C4-2B (cell line): ENCODE measurements around the gene TRIM14.
"Not testable (repeated sequence)": the region's sequence is repeated elsewhere in the genome, so short reads cannot be mapped to it uniquely, and the experiment has no call there.

Experiments
- H3K27ac ChIP-seq: fragments of 450-650 bp; 2 replicates; pipeline ENCODE4 v1.5.1; 2017
- CTCF ChIP-seq: fragments of 450-650 bp; conservative IDR thresholded peaks from 2 replicates; pipeline ENCODE4 v1.5.1; 2017; ENCODE audit warnings: mild to moderate bottlenecking
- ZFX ChIP-seq: fragments of 450-650 bp; IDR thresholded peaks from 2 replicates; pipeline ENCODE4 v1.6.1; 2017

Gene TRIM14

GRCh38 chr9:98095401-98095800 is 23.6 kb downstream of the TRIM14 start:
- no peak overlapping the region for H3K27ac ChIP-seq
- no peak for TF ChIP-seq CTCF
- no peak for TF ChIP-seq ZFX

- TF ChIP-seq CTCF (no peak), ZFX (no peak)
- no peak overlapping the region for H3K27ac ChIP-seq
Observed at GRCh38 chr9:98094851-98095250, 24.2 kb downstream of the TRIM14 start.

GRCh38 chr9:98094316-98094715 is 24.7 kb downstream of the TRIM14 start:
- TF ChIP-seq ZFX = no peak
- no peak for TF ChIP-seq CTCF
- no peak overlapping the region for H3K27ac ChIP-seq

GRCh38 chr9:98092613-98092931 is 26.4 kb downstream of the TRIM14 start:
- no peak overlapping the region for H3K27ac ChIP-seq
- no peak for TF ChIP-seq ZFX

GRCh38 chr9:98091735-98092612 is 27.0 kb downstream of the TRIM14 start:
- H3K27ac ChIP-seq = no peak overlapping the region
- TF ChIP-seq CTCF (no peak), ZFX (no peak)

- not testable (repeated sequence) for H3K27ac ChIP-seq
Observed at GRCh38 chr9:98090674-98091073, 28.3 kb downstream of the TRIM14 start.

- H3K27ac ChIP-seq = no peak overlapping the region
- TF ChIP-seq CTCF (no peak), ZFX (no peak)
Observed at GRCh38 chr9:98087420-98088354, 31.3 kb downstream of the TRIM14 start.

GRCh38 chr9:98086461-98086860 is 32.6 kb downstream of the TRIM14 start:
- H3K27ac ChIP-seq = no peak overlapping the region
- TF ChIP-seq ZFX = no peak
